ENCODE results near the gene AFF3.

- TF ChIP-seq CTCF (conservative IDR thresholded peaks at IDR 0.05 in 1 of 2, IDR thresholded peaks at IDR 0.05 in 1 of 2; ENCODE audit: extremely low read depth in 1 of 2, insufficient read depth in 1 of 2, low read depth in 1 of 2, low read length in 2 of 2) (no peak), EZH2 (IDR thresholded peaks at IDR 0.05; ENCODE audit: borderline replicate concordance, low read length) (peak; percentile 5)
Observed at GRCh38 chr2:100105678-100106054, 36.7 kb downstream of the AFF3 start.

All from mammary epithelial cell (primary cell).